Left lung (tissue), 10 donors: ENCODE results near the gene FAM107B. TPM values are rescaled to one million over a fixed set of nuclear protein-coding genes. Genes with fewer than 3 reads are reported as not detected.

Experiments
- ATAC-seq: fragments of 200-7000 bp; cut with Tn5 transposase; one replicate; pipeline ENCODE4 v1.9.1; 2020; ENCODE audit warnings: moderate library complexity
- DNase-seq, 4 donors: peaks; one replicate each; pipeline ENCODE4 v3.0.0-alpha.2; 2013 to 2020
- H3K27ac ChIP-seq, 2 donors: fragments of 200-600 bp; sonication (generic) in 1 of 2; one replicate each; pipeline versions ENCODE4 v1.5.0 to v1.8.0; 2020 to 2021
- H3K27me3 ChIP-seq, 2 donors: fragments of 200-600 bp; sonication (generic) in 1 of 2; one replicate each; pipeline versions ENCODE4 v1.5.0 to v1.8.0; 2020 to 2021
- H3K36me3 ChIP-seq, 2 donors: fragments of 200-600 bp; sonication (generic) in 1 of 2; one replicate each; pipeline versions ENCODE4 v1.5.0 to v1.8.0; 2020 to 2021
- H3K4me1 ChIP-seq, 2 donors: fragments of 200-600 bp; one replicate each; pipeline ENCODE4 v1.8.0; 2021
- H3K4me3 ChIP-seq, 2 donors: fragments of 200-600 bp; sonication (generic) in 1 of 2; one replicate each; pipeline versions ENCODE4 v1.5.0 to v1.8.0; 2020 to 2021; ENCODE audit warnings: mild to moderate bottlenecking in 1 of 2
- H3K9me3 ChIP-seq, 2 donors: fragments of 200-600 bp; sonication (generic) in 1 of 2; one replicate each; pipeline versions ENCODE4 v1.5.0 to v1.8.0; 2020 to 2021
- CTCF ChIP-seq, 2 donors: fragments of 200-600 bp; sonication (generic) in 1 of 2; IDR thresholded peaks; one replicate each; pipeline versions ENCODE4 v1.5.0 to v1.8.0; 2021; ENCODE audit warnings: antibody characterized with exemption in 2 of 2
- intact Hi-C, 2 donors: fragments of 100-400 bp; cut with DNase I; formaldehyde crosslinking; loops; one replicate each; pipeline versions ENCODE4 v1.11.2 to v1.14.2; 2022
- polyA plus RNA-seq, 6 donors: library from polyadenylated mRNA; unstranded; fragments of 120-200 nt; gene quantifications; one replicate each; pipeline ENCODE4 v1.2.1, GENCODE V29; 2013; ENCODE audit not compliant: insufficient read length in 6 of 6
- total RNA-seq, 2 donors: library from RNA; stranded (reverse); fragmentation: NEBNext Ultra II Directional; extraction: Animal tissue kit (Norgen Biotek cat#: 25700); gene quantifications; one replicate each; pipeline ENCODE4 v1.2.1, GENCODE V29; 2021
- donor health status: DM: no; HTN: yes; CAD: no.
- donor health status: DM: no; HTN: no; CAD: no.

Gene FAM107B
- total and polyA plus RNA-seq, 8 donors = 66.2 to 93.6 (median 83.0) TPM

- intact Hi-C loops = no loop called here
These were observed 233.3 kb downstream of the FAM107B start for GRCh38 chr10:14541379-14541778.

GRCh38 chr10:14540611-14541010, 234.1 kb downstream of the FAM107B start:
- no peaks in the 10 kb centered on the region for H3K9me3 ChIP-seq
- peaks cover 0 to 10% of the 10 kb centered on the region in 2 donors for H3K36me3 ChIP-seq
- peaks cover 0 to 55% of the 10 kb centered on the region in 2 donors for H3K4me1 ChIP-seq
- H3K4me3 ChIP-seq = no peak overlapping the region
- DNase-seq = no peak
- intact Hi-C loops = no loop called here
- H3K27ac ChIP-seq = peak overlapping the region in 1 of 2 donors; percentile 37
- no peaks in the 10 kb centered on the region for H3K27me3 ChIP-seq
- no peak for TF ChIP-seq CTCF (IDR thresholded peaks at IDR 0.05)
- no peak for ATAC-seq

More at GRCh38 chr10:14541379-14541778, 233.3 kb downstream of the FAM107B start:
- H3K4me1 ChIP-seq = peaks cover 3 to 62% of the 10 kb centered on the region in 2 donors
- DNase-seq (no peak), ATAC-seq (no peak)
- H3K27ac ChIP-seq = no peak overlapping the region
- no peaks in the 10 kb centered on the region for H3K9me3 ChIP-seq
- no peak overlapping the region for H3K4me3 ChIP-seq
- no peak for TF ChIP-seq CTCF (IDR thresholded peaks at IDR 0.05)
- no peaks in the 10 kb centered on the region for H3K27me3 ChIP-seq
- H3K36me3 ChIP-seq = peaks cover 0 to 10% of the 10 kb centered on the region in 2 donors

- peak overlapping the region in 1 of 2 donors; percentile 37 for H3K27ac ChIP-seq
- TF ChIP-seq CTCF (IDR thresholded peaks at IDR 0.05) = no peak
- H3K9me3 ChIP-seq = no peaks in the 10 kb centered on the region
- H3K27me3 ChIP-seq = no peaks in the 10 kb centered on the region
- no peak overlapping the region for H3K4me3 ChIP-seq
- H3K4me1 ChIP-seq = peaks cover 0 to 49% of the 10 kb centered on the region in 2 donors
- H3K36me3 ChIP-seq = peaks cover 0 to 10% of the 10 kb centered on the region in 2 donors
- no peak for ATAC-seq
- intact Hi-C loops = no loop called here
- DNase-seq = no peak
These were observed 234.6 kb downstream of the FAM107B start for GRCh38 chr10:14540062-14540461.

GRCh38 chr10:14539176-14539575, 235.5 kb downstream of the FAM107B start:
- Histone ChIP-seq H3K36me3 (peaks cover 0 to 16% of the 10 kb centered on the region in 2 donors), H3K9me3 (no peaks in the 10 kb centered on the region), H3K27ac (peak overlapping the region in 1 of 2 donors; percentile 37), H3K4me1 (peaks cover 0 to 42% of the 10 kb centered on the region in 2 donors), H3K4me3 (no peak overlapping the region), H3K27me3 (no peaks in the 10 kb centered on the region)
- intact Hi-C loops = no loop called here
- TF ChIP-seq CTCF (IDR thresholded peaks at IDR 0.05) = no peak
- no peak for DNase-seq
- ATAC-seq = no peak

- ATAC-seq (peak; percentile 88), DNase-seq (peak in 3 of 4 donors; percentile 68 to 77 (median 71))
- peak; percentile 38 to 70 for TF ChIP-seq CTCF (IDR thresholded peaks at IDR 0.05)
- intact Hi-C loops = no loop called here
- Histone ChIP-seq H3K27ac (peak overlapping the region in 1 of 2 donors; percentile 19), H3K9me3 (no peaks in the 10 kb centered on the region), H3K4me1 (peaks cover 0 to 22% of the 10 kb centered on the region in 2 donors), H3K4me3 (no peak overlapping the region), H3K36me3 (peaks cover 0 to 26% of the 10 kb centered on the region in 2 donors), H3K27me3 (no peaks in the 10 kb centered on the region)
These were observed 238.2 kb downstream of the FAM107B start for GRCh38 chr10:14536241-14537213.
